Activated CD8-positive, alpha-beta T cell treated with anti-CD3 and anti-CD28 coated beads, Interleukin-2, amount 10 ng/mL, durations not matched to agents 7 days and 5 days (primary cell): Measurements from ENCODE around the gene GRIN3A. TPM values are rescaled to one million over a fixed set of nuclear protein-coding genes. Genes with fewer than 3 reads are reported as not detected.
A peak's percentile ranks its signal among the peaks of the same experiment; 100 is the strongest.

Experiments
- ATAC-seq: fragments of 150-1000 bp; cut with Tn5 transposase; one replicate; pipeline ENCODE4 v1.10.0; 2021; ENCODE audit warnings: moderate library complexity
- CTCF ChIA-PET: fragments of 350-600 bp; sonication (Branson Sonifier 250); formaldehyde crosslinking; loops from one replicate; lab custom pipeline; 2021; ENCODE audit warnings: antibody characterized with exemption; lab: Charles Lee
- POLR2A ChIA-PET: fragments of 350-600 bp; sonication (Branson Sonifier 250); formaldehyde crosslinking; loops from one replicate; lab custom pipeline; 2021; ENCODE audit warnings: antibody characterized with exemption; lab: Charles Lee
- DNase-seq: peaks from one replicate; pipeline ENCODE4 v3.0.0-alpha.2; 2020
- H3K27ac Mint-ChIP-seq: one replicate; pipeline ENCODE4 v1.8.0; 2021; ENCODE audit warnings: mild to moderate bottlenecking, mixed read lengths
- H3K27me3 Mint-ChIP-seq: one replicate; pipeline ENCODE4 v1.8.0; 2021; ENCODE audit warnings: low read depth, mixed read lengths
- H3K36me3 Mint-ChIP-seq: one replicate; pipeline ENCODE4 v1.8.0; 2021; ENCODE audit warnings: low read depth, mixed read lengths
- H3K4me1 Mint-ChIP-seq: one replicate; pipeline ENCODE4 v1.8.0; 2021; ENCODE audit warnings: low read depth, mixed read lengths
- H3K4me3 Mint-ChIP-seq: one replicate; pipeline ENCODE4 v1.8.0; 2021; ENCODE audit warnings: mild to moderate bottlenecking, mixed read lengths
- H3K9me3 Mint-ChIP-seq: one replicate; pipeline ENCODE4 v1.8.0; 2022; ENCODE audit warnings: mixed read lengths; ENCODE audit not compliant: insufficient read depth
- total RNA-seq, 2 experiments: library from RNA; stranded (reverse); gene quantifications; one replicate each; pipeline ENCODE4 v1.2.3, GENCODE V29; 2021

The GRIN3A gene
- total RNA-seq, 2 experiments from 2014 or later = not detected

DNA sequence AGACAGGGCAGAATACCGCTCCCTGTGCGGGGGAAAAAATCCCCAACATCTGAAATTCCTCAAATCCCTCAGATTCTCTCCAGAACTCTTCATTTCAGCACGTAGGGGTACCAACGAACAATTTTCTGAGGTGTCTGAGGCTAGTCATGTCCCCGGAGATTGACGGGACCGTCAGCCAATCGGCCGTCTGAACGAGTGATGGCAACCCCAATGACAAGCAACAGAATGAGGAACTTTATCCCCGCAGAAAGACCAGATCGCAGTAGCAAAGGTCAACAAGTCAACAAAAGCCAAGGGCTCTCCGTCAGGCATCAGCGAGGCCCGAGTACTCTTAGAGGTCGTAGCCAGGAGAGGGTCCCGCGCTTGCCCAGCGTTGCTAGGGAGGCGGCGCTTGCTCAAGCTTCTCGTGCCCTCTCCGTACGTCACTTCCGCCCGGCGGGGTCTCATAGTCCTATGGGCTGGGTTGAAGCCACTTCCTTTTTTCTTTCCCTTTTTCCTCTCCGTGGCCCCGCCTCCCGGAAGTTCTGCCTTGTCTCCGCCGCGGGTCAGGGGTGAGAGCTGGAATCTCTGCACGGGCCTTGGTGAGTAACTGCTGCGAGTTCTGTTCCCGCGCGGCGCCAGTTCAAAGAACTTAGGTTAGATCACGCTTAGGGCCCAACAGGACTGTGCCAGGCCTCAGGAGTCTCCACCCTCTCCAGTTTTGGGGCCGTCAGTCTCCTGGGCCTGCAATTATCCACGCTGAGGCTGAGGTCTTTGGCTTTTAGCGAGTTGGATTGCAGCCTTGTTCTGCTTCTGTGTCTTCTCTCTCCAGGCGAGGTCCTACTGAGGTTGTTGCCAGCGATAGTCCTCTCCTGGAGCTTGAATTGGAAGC lies 204.9 kb downstream of the GRIN3A start, which contains the start of gene RNF20:
TSS of gene RNF20 (plus strand) at position 520 of the 871 bp plus-strand sequence. CDS start 1,571 bp downstream, outside the sequence.
- Mint-ChIP-seq H3K36me3 (peaks cover 12% of the 10 kb centered on the region), H3K27me3 (no peaks in the 10 kb centered on the region), H3K4me1 (peaks cover 25% of the 10 kb centered on the region), H3K4me3 (peak within 1 kb of the TSS; percentile 83), H3K27ac (peak within 1 kb of the TSS; percentile 96), H3K9me3 (no peaks in the 10 kb centered on the region)
- ATAC-seq (peak; percentile 96), DNase-seq (peak; percentile 99)
- ChIA-PET POLR2A (interaction anchor here (1.6 to 1.8 kb wide), 2 partner anchors 19 to 135 kb away, joined by 3 to 9 read pairs; partner anchors contain the start of genes MRPL50 and ZNF189), CTCF (interaction anchor here (0.9 to 4.0 kb wide), 9 partner anchors 19 to 222 kb away, joined by 3 to 24 read pairs (median 5); no protein-coding TSS in a partner anchor)

DNA sequence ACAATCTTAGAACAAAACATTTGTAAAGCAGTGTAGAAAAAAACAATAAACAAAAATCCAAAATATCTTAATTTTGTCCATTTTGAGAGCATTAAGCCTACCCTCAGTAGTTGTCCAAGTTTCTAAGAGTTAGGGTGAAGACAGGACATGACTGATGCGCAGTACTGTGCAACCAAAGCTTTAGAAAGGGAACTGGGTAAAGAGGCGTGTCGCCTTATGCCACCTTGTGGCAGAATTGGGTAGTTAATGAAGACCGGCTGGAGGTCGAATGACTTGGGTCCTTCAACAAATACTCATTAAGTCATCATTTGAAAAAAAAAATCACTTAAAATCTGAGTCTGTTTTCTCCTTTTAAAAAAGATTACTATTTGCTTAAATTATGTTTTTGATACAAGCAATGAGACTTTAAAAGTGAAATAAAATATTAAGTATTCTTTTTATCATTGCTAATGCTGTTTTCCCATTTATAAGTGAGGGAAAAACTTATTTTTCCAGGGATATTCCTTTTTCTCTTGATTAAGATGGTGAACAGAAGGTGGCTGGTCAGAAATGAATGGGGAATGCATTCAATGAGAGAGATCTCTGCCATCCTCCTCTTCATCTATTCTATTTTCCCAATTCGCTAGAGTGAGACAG lies 208.3 kb downstream of the GRIN3A start:
- no peaks in the 10 kb centered on the region for H3K9me3 Mint-ChIP-seq
- no peak overlapping the region for H3K27ac Mint-ChIP-seq
- ChIA-PET CTCF (interaction anchor here (0.6 to 3.5 kb wide), 13 partner anchors 19 to 219 kb away, joined by 3 to 38 read pairs (median 6); no protein-coding TSS in a partner anchor), POLR2A (no interaction called here)
- no peak overlapping the region for H3K4me3 Mint-ChIP-seq
- ATAC-seq (peak; percentile 24), DNase-seq (peak; percentile 77)
- H3K27me3 Mint-ChIP-seq = no peaks in the 10 kb centered on the region
- H3K4me1 Mint-ChIP-seq = peaks cover 13% of the 10 kb centered on the region
- H3K36me3 Mint-ChIP-seq = peaks cover under 1% of the 10 kb centered on the region

DNA sequence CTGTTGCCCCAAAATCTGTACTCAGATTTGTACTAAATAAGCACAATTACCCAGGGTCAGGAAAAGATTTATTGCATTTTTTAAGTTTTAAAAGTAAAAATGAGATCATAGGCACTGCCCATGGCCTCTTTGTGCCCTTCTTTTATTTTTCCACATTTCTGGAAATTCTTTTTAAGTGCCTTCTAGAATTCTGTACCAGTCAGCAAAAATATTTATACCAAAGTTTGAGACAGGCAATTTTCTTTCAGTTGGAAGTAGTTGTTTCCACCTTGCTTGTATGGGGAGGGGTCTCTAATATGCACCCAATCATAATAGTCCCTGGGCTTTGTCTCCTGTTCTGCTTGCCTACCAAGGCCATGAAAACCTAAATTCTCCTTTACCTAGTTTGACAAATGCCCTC lies 210.4 kb downstream of the GRIN3A start:
- ChIA-PET POLR2A (no interaction called here), CTCF (interaction anchor here (2.0 to 2.6 kb wide), 2 partner anchors 69 to 216 kb away, joined by 6 to 8 read pairs; no protein-coding TSS in a partner anchor)
- Mint-ChIP-seq H3K36me3 (no peaks in the 10 kb centered on the region), H3K27ac (no peak overlapping the region), H3K4me1 (peaks cover 3% of the 10 kb centered on the region), H3K4me3 (no peak overlapping the region), H3K9me3 (no peaks in the 10 kb centered on the region), H3K27me3 (peaks cover 5% of the 10 kb centered on the region)
- ATAC-seq = no peak
- DNase-seq = no peak

DNA sequence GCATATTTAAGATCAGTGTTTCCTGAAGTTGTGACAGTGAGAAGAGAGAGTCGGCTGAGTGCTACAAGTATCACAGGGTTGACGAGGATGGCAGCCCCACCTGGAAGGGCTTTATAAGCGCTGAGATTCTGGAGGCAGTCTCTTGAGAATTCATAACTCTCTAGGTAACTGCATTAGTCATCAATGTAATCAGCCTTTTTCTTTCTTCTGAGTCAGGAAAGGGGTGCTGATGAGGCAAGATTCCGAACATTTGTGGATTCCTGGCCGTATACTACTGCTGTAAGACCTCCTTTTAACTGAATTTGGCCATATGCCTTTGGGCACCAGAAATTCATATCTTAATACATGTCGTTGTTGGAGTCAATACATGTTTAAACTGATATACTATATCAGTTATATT lies 211.4 kb downstream of the GRIN3A start:
- ChIA-PET CTCF (interaction anchor here (2.6 kb wide), 1 partner anchor 68 kb away, joined by 8 read pairs; no protein-coding TSS in a partner anchor), POLR2A (no interaction called here)
- no peak overlapping the region for H3K27ac Mint-ChIP-seq
- no peak overlapping the region for H3K4me3 Mint-ChIP-seq
- ATAC-seq = no peak
- DNase-seq = no peak
- H3K9me3 Mint-ChIP-seq = no peaks in the 10 kb centered on the region
- H3K27me3 Mint-ChIP-seq = peaks cover 10% of the 10 kb centered on the region
- H3K4me1 Mint-ChIP-seq = peaks cover under 1% of the 10 kb centered on the region
- H3K36me3 Mint-ChIP-seq = no peaks in the 10 kb centered on the region

DNA sequence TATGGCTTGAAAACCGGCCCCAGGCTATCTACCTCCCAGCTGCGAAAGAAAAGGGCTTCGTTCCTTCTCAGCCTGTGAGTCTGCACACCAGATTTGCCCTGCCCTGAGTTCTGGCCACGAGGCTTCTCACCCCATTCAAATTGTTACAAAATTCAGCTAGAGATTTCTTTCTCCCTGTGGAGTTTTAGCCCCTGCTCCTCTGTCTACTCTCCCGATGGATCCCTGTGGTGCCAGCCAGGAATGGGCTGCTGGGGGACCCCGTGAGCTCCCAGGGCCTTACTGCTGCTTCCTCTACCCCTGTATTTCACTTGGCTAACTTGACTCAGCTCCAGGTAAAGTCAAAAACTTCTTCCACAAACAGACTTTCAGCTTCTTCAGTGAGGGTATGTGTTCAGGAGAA lies 214.1 kb downstream of the GRIN3A start:
- no peak overlapping the region for H3K27ac Mint-ChIP-seq
- POLR2A ChIA-PET = no interaction called here
- CTCF ChIA-PET = no interaction called here
- H3K4me3 Mint-ChIP-seq = no peak overlapping the region
- ATAC-seq (no peak), DNase-seq (no peak)
- H3K4me1 Mint-ChIP-seq = peaks cover 9% of the 10 kb centered on the region
- peaks cover 21% of the 10 kb centered on the region for H3K27me3 Mint-ChIP-seq
- no peaks in the 10 kb centered on the region for H3K9me3 Mint-ChIP-seq
- no peaks in the 10 kb centered on the region for H3K36me3 Mint-ChIP-seq

Other genes with a start within 250 kb of the GRIN3A start
- 10 to 100 TPM; 39.9 to 41.3 TPM for gene RNF20, start 204.8 kb downstream of the GRIN3A start, total RNA-seq
- gene PPP3R2, start 143.7 kb downstream of the GRIN3A start, total RNA-seq = not detected